GM23248 (cell line): ENCODE measurements around the gene METTL25. TPM values are rescaled to one million over a fixed set of nuclear protein-coding genes. Genes with fewer than 3 reads are reported as not detected.

Experiments used
- DNase-seq: peaks from one replicate; pipeline ENCODE4 v3.0.0-alpha.2; 2015
- H2AFZ ChIP-seq: fragments of 200-600 bp; sonication (generic); 2 replicates; pipeline ENCODE4 v1.6.1; 2016; ENCODE audit warnings: antibody characterized with exemption
- H3F3A ChIP-seq: fragments of 200-600 bp; sonication (generic); 2 replicates; pipeline ENCODE4 v1.6.1; 2016; ENCODE audit warnings: mild to moderate bottlenecking, antibody characterized with exemption, mixed run types; ENCODE audit not compliant: insufficient read depth
- H3K27ac ChIP-seq: fragments of 200-600 bp; sonication (generic); 2 replicates; pipeline ENCODE4 v1.5.1; 2016; ENCODE audit warnings: mild to moderate bottlenecking
- H3K27me3 ChIP-seq: fragments of 200-600 bp; sonication (generic); replicated peaks from 2 replicates; pipeline ENCODE4 v1.6.1; 2016; ENCODE audit warnings: mild to moderate bottlenecking; ENCODE audit not compliant: insufficient read depth
- H3K36me3 ChIP-seq: fragments of 200-600 bp; sonication (generic); 2 replicates; pipeline ENCODE4 v1.6.1; 2016; ENCODE audit warnings: low read depth, mild to moderate bottlenecking
- H3K4me1 ChIP-seq: fragments of 200-600 bp; sonication (generic); 2 replicates; pipeline ENCODE4 v1.6.1; 2016; ENCODE audit warnings: mild to moderate bottlenecking; ENCODE audit not compliant: insufficient read depth
- H3K4me2 ChIP-seq: fragments of 200-600 bp; sonication (generic); one replicate; pipeline ENCODE4 v1.6.1; 2016; ENCODE audit warnings: mild to moderate bottlenecking; ENCODE audit not compliant: unreplicated experiment
- H3K4me3 ChIP-seq: fragments of 200-600 bp; sonication (generic); 2 replicates; pipeline ENCODE4 v1.5.1; 2016; ENCODE audit warnings: mild to moderate bottlenecking
- H3K79me2 ChIP-seq: fragments of 200-600 bp; sonication (generic); 2 replicates; pipeline ENCODE4 v1.6.1; 2016; ENCODE audit warnings: mild to moderate bottlenecking; ENCODE audit not compliant: insufficient read depth
- H3K9ac ChIP-seq: fragments of 200-600 bp; sonication (generic); 2 replicates; pipeline ENCODE4 v1.6.1; 2016; ENCODE audit warnings: mild to moderate bottlenecking
- H3K9me2 ChIP-seq: fragments of 200-600 bp; sonication (generic); 2 replicates; pipeline ENCODE4 v1.6.1; 2016; ENCODE audit warnings: mixed run types, mild to moderate bottlenecking, moderate library complexity; ENCODE audit not compliant: insufficient read depth
- H3K9me3 ChIP-seq: fragments of 200-600 bp; sonication (generic); one replicate; pipeline ENCODE4 v1.6.1; 2017; ENCODE audit warnings: low read depth
- H4K20me1 ChIP-seq: fragments of 200-600 bp; sonication (generic); 2 replicates; pipeline ENCODE4 v1.6.0; 2016; ENCODE audit not compliant: insufficient read depth
- EZH2 ChIP-seq: fragments of 200-600 bp; sonication (generic); IDR thresholded peaks from 2 replicates; pipeline ENCODE4 v1.6.1; 2018; ENCODE audit warnings: antibody characterized with exemption, mild to moderate bottlenecking; ENCODE audit not compliant: insufficient read depth, poor library complexity, severe bottlenecking
- EZH2phosphoT487 ChIP-seq: fragments of 200-600 bp; sonication (generic); IDR thresholded peaks from 2 replicates; pipeline ENCODE4 v1.6.1; 2018; ENCODE audit warnings: antibody characterized with exemption, moderate library complexity, mild to moderate bottlenecking, low read depth; ENCODE audit not compliant: insufficient read depth
- WGBS, 2 experiments: methylation state at CpG; one replicate each; pipeline ENCODE4 v1.1.6; 2015 to 2017; ENCODE audit warnings: low lambda C conversion rate in 2 of 2, low coverage in 1 of 2; ENCODE audit errors: missing lambda C conversion rate in 2 of 2; 5-methylcytosine and 5-hydroxymethylcytosine counted together
- in situ Hi-C: fragments of 300-500 bp; cut with MboI; formaldehyde crosslinking; loops from 2 replicates; pipeline ENCODE4 v1.15.0; 2020
- polyA plus RNA-seq: library from polyadenylated mRNA; unstranded; fragments of >200 nt; fragmentation: Nextera tagmentation; extraction: Ambion mirVana; gene quantifications from 2 replicates; pipeline ENCODE4 v1.2.1, GENCODE V29; 2016
- total RNA-seq: library from RNA; depleted of rRNA; stranded (reverse); fragments of >200 nt; shearing (Covaris generic); gene quantifications from 2 replicates; pipeline ENCODE4 v1.2.3, GENCODE V29; 2014

The METTL25 gene
- total and polyA plus RNA-seq, 2 experiments from 2014 or later: 5.6 to 6.9 TPM

DNA sequence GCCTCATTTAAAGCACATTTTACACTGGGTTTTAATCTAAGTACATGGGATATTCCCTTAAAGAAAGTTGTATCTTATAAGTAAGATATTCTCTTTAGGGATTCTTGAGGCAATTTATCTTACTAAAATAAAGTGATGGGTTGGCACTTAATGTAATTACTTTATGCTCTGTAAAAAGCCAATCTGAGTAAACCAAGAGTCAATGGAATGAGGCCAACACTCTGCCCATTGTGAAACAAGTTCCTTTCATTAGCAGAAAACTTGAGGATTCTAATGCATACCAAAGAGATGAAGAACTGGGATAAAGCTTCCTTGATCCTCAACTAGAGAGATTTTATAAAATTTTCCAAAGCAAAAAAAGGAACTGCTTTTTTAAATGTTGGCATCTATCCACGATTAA, 121.2 kb downstream of the METTL25 start:
- Histone ChIP-seq H3K27me3 (no peaks in the 10 kb centered on the region), H3K36me3 (no peaks in the 10 kb centered on the region), H2AFZ (no peak overlapping the region), H3K4me2 (peak overlapping the region; percentile 27), H3K9ac (no peak overlapping the region), H3K4me1 (peaks cover 21% of the 10 kb centered on the region), H3K4me3 (no peak overlapping the region), H3K79me2 (no peaks in the 10 kb centered on the region), H4K20me1 (no peaks in the 10 kb centered on the region), H3K27ac (no peak overlapping the region), H3F3A (peaks cover 6% of the 10 kb centered on the region; the same call in 1 of the 2 replicates), H3K9me3 (no peaks in the 10 kb centered on the region), H3K9me2 (no peaks in the 10 kb centered on the region)
- 73 to 74% methylated on average over 1 of the region's 1 CpG for WGBS, 2 experiments
- DNase-seq: peak; percentile 74
- in situ Hi-C loops: no loop called here
- TF ChIP-seq EZH2 (no peak), EZH2phosphoT487 (no peak)

DNA sequence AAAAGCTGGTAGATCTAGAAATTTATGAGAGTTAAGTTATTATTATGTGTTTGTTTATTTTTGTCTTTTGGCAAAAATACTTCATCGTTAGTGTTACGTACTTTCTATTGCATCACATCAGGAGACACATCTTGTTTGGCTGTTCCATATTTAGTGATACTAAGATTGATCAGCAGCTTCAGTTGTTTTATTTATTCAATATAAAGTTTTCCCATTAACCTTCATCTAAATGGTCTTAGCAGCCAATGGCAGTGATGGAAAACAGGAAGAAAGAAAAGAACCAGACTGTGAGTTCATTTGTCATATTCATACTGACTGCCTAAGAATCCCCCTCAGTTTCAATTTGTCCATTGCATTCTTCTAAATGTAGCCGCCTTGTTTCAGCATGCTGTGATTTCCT, 122.3 kb downstream of the METTL25 start:
- no peaks in the 10 kb centered on the region for H3K9me2 ChIP-seq
- WGBS, 2 experiments: 99% methylated on average over 3 of the region's 3 CpGs
- no peaks in the 10 kb centered on the region for H3K79me2 ChIP-seq
- in situ Hi-C loops: no loop called here
- H3K4me3 ChIP-seq: no peak overlapping the region
- peaks cover 11% of the 10 kb centered on the region for H3K4me1 ChIP-seq
- H3K27me3 ChIP-seq: no peaks in the 10 kb centered on the region
- H3K36me3 ChIP-seq: no peaks in the 10 kb centered on the region
- peaks cover 6% of the 10 kb centered on the region; the same call in 1 of the 2 replicates for H3F3A ChIP-seq
- TF ChIP-seq EZH2: no peak
- TF ChIP-seq EZH2phosphoT487: no peak
- no peaks in the 10 kb centered on the region for H3K9me3 ChIP-seq
- no peak overlapping the region for H3K4me2 ChIP-seq
- no peaks in the 10 kb centered on the region for H4K20me1 ChIP-seq
- no peak overlapping the region for H3K9ac ChIP-seq
- no peak overlapping the region for H2AFZ ChIP-seq
- DNase-seq: no peak
- no peak overlapping the region for H3K27ac ChIP-seq

DNA sequence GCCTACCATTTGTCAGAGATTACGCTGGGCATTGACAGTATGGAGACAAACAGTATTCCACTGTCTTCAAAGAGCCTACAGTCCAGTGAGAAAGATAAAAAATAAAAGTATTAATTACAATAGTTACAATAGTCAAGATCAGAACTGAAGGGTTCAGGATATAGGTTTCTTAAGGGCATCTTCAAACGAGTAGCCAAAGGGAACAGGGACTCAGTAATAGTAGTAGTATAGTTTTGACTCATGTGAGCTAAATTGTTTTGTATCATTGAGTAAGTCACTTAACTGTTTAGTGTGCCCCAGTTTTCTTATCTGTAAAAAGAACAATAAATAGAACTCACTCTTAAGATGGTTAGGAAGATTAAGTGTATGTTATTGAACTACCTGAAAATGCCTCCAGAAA, 123.6 kb downstream of the METTL25 start:
- Histone ChIP-seq H2AFZ (no peak overlapping the region), H3K4me3 (no peak overlapping the region), H3K9me3 (no peaks in the 10 kb centered on the region), H3K79me2 (no peaks in the 10 kb centered on the region), H3K36me3 (no peaks in the 10 kb centered on the region), H3K27me3 (no peaks in the 10 kb centered on the region), H3K4me1 (peaks cover 11% of the 10 kb centered on the region), H4K20me1 (no peaks in the 10 kb centered on the region), H3K4me2 (no peak overlapping the region), H3K9ac (no peak overlapping the region), H3F3A (peaks cover 6% of the 10 kb centered on the region; the same call in 1 of the 2 replicates), H3K27ac (no peak overlapping the region), H3K9me2 (no peaks in the 10 kb centered on the region)
- in situ Hi-C loops: no loop called here
- DNase-seq: no peak
- TF ChIP-seq EZH2 (no peak), EZH2phosphoT487 (no peak)
- 70 to 79% methylated on average over 2 of the region's 2 CpGs for WGBS, 2 experiments

DNA sequence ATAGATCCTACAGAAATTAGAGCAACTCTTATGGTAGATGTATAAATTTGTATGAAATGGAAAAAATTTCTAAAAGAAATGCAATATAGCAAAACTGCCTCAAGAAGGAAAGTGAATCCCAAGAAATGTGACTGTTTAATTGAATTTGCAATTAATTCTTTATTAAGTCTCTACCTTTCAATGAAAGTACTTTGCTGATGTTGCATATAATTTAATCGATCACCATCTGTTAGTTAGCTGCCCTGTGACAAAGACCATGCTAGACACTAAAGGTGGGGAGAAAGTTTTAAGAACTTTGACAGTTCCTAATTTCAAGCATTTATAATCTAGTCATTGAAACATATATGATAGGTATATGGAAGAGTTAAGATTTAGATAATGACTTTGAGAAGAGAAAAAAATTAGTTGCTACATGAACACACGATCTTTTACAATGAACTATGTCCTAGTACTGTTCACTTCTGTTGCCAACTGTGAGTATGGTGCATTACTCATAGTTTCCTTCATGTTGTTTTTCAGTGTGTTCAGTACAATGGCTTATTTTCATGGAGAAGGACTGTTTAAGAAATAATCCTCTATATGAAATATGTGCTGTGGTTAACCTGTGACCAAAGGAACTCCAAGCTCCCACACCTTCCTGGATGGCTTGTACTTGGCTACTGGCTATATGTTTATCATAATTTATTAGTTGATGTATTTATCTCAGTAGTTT, 128.4 kb downstream of the METTL25 start:
- H3K9ac ChIP-seq: no peak overlapping the region
- H3F3A ChIP-seq: no peaks in the 10 kb centered on the region
- no peak overlapping the region for H3K4me2 ChIP-seq
- no peaks in the 10 kb centered on the region for H4K20me1 ChIP-seq
- H2AFZ ChIP-seq: no peak overlapping the region
- H3K27ac ChIP-seq: no peak overlapping the region
- in situ Hi-C loops: no loop called here
- peaks cover 2% of the 10 kb centered on the region for H3K9me3 ChIP-seq
- H3K9me2 ChIP-seq: no peaks in the 10 kb centered on the region
- 31 to 47% methylated on average over 2 of the region's 2 CpGs for WGBS, 2 experiments
- TF ChIP-seq EZH2phosphoT487 (no peak), EZH2 (no peak)
- H3K4me1 ChIP-seq: no peaks in the 10 kb centered on the region
- no peak overlapping the region for H3K4me3 ChIP-seq
- no peaks in the 10 kb centered on the region for H3K27me3 ChIP-seq
- H3K79me2 ChIP-seq: no peaks in the 10 kb centered on the region
- no peaks in the 10 kb centered on the region for H3K36me3 ChIP-seq
- peak; percentile 50 for DNase-seq

DNA sequence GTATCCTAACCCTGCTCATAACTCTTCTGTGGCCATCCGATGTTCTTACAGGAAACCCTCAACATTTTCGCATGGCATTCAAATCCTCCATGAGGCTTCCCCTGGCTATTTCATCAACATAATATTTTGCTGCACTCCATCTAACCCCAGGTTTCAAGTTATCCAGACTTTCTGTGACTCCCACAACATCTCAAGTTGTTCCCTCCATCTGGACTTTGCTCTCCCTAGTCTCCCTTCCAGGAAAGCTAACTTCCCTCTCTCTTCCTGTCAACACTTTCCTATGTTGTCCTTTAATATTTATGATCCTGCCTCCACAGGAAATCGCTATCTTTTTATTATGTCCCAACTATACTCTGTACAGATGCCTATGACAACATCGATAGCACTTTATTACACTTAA, 146.1 kb downstream of the METTL25 start:
- Histone ChIP-seq H3K4me3 (no peak overlapping the region), H3K27me3 (no peaks in the 10 kb centered on the region), H3K36me3 (no peaks in the 10 kb centered on the region), H4K20me1 (no peaks in the 10 kb centered on the region), H3K9me2 (no peaks in the 10 kb centered on the region; the same call in 1 of the 2 replicates), H3K9ac (no peak overlapping the region), H2AFZ (no peak overlapping the region), H3K27ac (no peak overlapping the region), H3K79me2 (no peaks in the 10 kb centered on the region), H3K4me1 (no peaks in the 10 kb centered on the region), H3F3A (no peaks in the 10 kb centered on the region), H3K9me3 (no peaks in the 10 kb centered on the region), H3K4me2 (no peak overlapping the region)
- TF ChIP-seq EZH2: no peak
- no peak for TF ChIP-seq EZH2phosphoT487
- no peak for DNase-seq
- WGBS, 2 experiments: 19 to 33% methylated on average over 4 of the region's 4 CpGs
- in situ Hi-C loops: no loop called here
